ENCODE measurements around the gene OXGR1.

OXGR1 gene

DNA sequence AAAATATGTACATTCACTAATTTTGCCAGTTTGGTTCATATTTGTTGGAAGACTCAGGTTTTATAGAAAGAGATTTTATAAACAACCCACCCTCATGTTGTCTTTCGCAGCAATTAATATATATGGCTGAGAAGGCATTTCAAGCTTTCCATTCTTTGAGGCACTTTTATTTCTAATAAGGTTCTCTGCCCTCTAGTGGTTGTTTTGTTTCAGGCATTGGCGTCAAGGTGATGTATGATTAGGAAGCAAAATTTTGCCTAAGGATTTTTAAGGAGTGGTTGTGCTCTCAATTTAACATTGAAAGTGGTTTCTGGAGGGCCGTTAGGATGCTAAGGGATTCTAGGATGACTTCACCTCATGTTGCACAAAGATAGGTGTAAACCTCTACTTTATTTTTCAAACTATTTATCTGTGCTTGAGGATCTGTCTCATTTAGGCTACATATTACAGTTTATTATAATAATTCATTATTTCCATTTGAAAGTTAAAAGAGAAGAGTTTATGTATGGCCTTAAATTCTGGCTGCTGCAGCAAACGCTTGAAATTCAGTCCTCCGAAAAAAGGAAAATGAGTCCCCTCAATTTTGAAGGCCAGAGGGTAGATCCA is 35.9 kb downstream of the OXGR1 start:
- DNase-seq, result no peak

DNA sequence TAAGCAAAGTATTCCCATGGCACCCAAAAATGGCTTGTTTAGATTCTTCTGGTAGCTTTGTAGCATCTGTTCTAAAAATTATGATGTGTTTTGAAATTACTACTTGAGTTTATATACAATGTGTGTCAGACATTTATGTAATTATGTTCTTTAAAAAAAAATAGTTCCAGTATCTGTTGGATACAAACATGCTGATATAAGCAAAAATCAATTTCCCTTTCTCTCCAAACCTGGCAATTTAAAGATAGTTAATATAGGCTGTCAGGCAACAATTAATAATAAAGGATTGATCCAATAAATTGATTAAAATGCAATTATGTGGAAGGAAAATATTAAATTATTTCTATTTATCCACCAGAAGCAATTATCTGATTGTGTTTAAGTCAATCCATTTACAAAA is 41.7 kb downstream of the OXGR1 start:
- no peak for DNase-seq

GRCh38 chr13:96948127-96948526 is 46.1 kb downstream of the OXGR1 start:
- no peak for DNase-seq

- DNase-seq, result no peak
Observed at GRCh38 chr13:96947343-96947910, 46.8 kb downstream of the OXGR1 start.

DNA sequence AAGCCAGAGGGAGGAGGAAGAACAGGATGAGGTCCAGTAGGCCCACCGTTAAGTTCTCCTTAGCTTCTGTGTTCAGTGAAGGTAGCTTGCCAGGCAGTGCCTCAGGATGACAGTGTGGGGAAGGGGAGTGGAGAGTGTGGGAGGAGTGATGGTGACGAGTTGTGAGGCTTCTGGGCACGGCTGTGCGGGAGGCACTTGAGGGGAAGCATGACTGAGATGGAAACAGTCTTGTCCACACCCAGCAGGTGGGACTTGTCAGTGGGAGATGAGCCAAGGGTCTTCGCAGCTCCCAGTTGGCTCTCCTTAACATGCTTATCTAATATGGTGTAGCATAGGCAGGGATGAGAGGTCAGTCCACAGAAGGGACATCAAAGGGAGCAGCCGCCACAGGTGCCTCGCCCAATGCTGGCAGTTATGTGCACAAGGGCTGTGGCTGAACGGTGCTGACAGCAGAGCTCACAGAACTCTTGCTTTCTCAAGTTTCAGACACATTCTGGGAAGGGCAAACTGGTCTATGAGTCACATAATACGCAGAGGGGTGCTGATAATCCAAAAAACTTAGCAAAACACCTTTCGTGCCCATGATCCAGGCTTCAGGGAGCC is 47.5 kb downstream of the OXGR1 start:
- no peak for DNase-seq

- DNase-seq, result no peak
Observed at GRCh38 chr13:96940961-96941360, 53.3 kb downstream of the OXGR1 start.

DNA sequence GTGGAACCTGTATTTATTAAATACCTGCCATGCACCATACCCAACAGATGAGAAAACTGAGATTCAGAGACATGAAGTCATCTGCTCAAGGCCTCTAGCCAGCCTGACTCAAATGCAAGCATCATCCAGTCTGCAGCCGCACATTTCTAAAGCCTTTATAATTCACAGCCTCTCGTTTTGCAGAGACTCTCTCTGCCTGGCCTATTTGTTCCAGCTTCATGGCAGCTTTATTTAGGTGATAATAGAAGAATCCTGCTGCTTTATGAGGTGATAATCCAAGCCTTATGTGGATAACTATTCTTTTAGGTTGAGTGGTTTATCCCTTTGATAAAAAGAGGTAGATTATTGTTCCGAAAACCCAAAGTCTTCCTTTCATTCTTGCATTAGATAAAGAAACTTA is 58.4 kb downstream of the OXGR1 start:
- no peak for DNase-seq
